Keratinocyte (primary cell): ENCODE data around the gene RBM39. TPM values are rescaled to one million over a fixed set of nuclear protein-coding genes. Genes with fewer than 3 reads are reported as not detected.

Experiments used
- DNase-seq: peaks from one replicate; pipeline ENCODE4 v3.0.0-alpha.2; 2011; ENCODE audit warnings: low read depth, missing footprints, low spot score
- FAIRE-seq: peaks from 2 replicates; lab custom pipeline; 2011; peaks lifted over from hg19 to GRCh38; lab: Jason Lieb, UNC
- H2AFZ ChIP-seq: 2 replicates; pipeline ENCODE4 v1.6.0; 2012; ENCODE audit warnings: low read length, control low read depth, inconsistent platforms; ENCODE audit not compliant: control insufficient read depth
- H3K27ac ChIP-seq: 2 replicates; pipeline ENCODE4 v1.5.1; 2011; ENCODE audit warnings: low read length; ENCODE audit not compliant: control insufficient read depth, insufficient read depth
- H3K27me3 ChIP-seq: 3 replicates; pipeline ENCODE4 v1.6.0; 2011; ENCODE audit warnings: low read length; ENCODE audit not compliant: control insufficient read depth, insufficient read depth; ENCODE audit errors: extremely low read depth
- H3K36me3 ChIP-seq, 2 experiments: 2 replicates in 1 of 2; 3 replicates in 1 of 2; pipeline ENCODE4 v1.5.1; 2011; ENCODE audit warnings: low read length in 2 of 2, mild to moderate bottlenecking in 1 of 2; ENCODE audit not compliant: control insufficient read depth in 2 of 2, insufficient read depth in 2 of 2; ENCODE audit errors: extremely low read depth in 1 of 2
- H3K4me1 ChIP-seq: 3 replicates; pipeline ENCODE4 v1.5.1; 2011; ENCODE audit warnings: low read length; ENCODE audit not compliant: control insufficient read depth, insufficient read depth; ENCODE audit errors: extremely low read depth
- H3K4me2 ChIP-seq: 3 replicates; pipeline ENCODE4 v1.6.0; 2011; ENCODE audit warnings: low read depth, low read length; ENCODE audit not compliant: control insufficient read depth, insufficient read depth; ENCODE audit errors: extremely low read depth
- H3K4me3 ChIP-seq, 3 experiments: fragments of 200-600 bp in 1 of 3; sonication (generic) in 1 of 3; 2 replicates in 2 of 3; 3 replicates in 1 of 3; pipeline ENCODE4 v1.5.1; 2011 to 2016; ENCODE audit warnings: low read length in 3 of 3, mild to moderate bottlenecking in 3 of 3, control low read depth in 2 of 3, inconsistent platforms in 1 of 3, low read depth in 1 of 3, mixed read lengths in 1 of 3, mixed run types in 1 of 3, moderate library complexity in 1 of 3; ENCODE audit not compliant: control insufficient read depth in 2 of 3, insufficient read depth in 2 of 3; ENCODE audit errors: extremely low read depth in 1 of 3
- H3K79me2 ChIP-seq: 2 replicates; pipeline ENCODE4 v1.6.0; 2012; ENCODE audit warnings: low read length; ENCODE audit not compliant: control insufficient read depth, insufficient read depth
- H3K9ac ChIP-seq: 3 replicates; pipeline ENCODE4 v1.6.0; 2011; ENCODE audit warnings: low read length; ENCODE audit not compliant: control insufficient read depth, insufficient read depth; ENCODE audit errors: extremely low read depth
- H3K9me1 ChIP-seq: 3 replicates; pipeline ENCODE4 v1.6.0; 2011; ENCODE audit warnings: low read length; ENCODE audit not compliant: control insufficient read depth, insufficient read depth; ENCODE audit errors: extremely low read depth
- H3K9me3 ChIP-seq: 2 replicates; pipeline ENCODE4 v1.5.1; 2012; ENCODE audit warnings: low read depth, low read length; ENCODE audit not compliant: control insufficient read depth
- H4K20me1 ChIP-seq: 3 replicates; pipeline ENCODE4 v1.6.0; 2011; ENCODE audit warnings: low read length; ENCODE audit not compliant: control insufficient read depth, insufficient read depth; ENCODE audit errors: extremely low read depth
- EZH2 ChIP-seq: IDR thresholded peaks from one replicate; pipeline ENCODE4 v1.6.1; 2012; ENCODE audit warnings: inconsistent platforms, mild to moderate bottlenecking, low read length, moderate library complexity
- dilution Hi-C: fragments of 300-500 bp; cut with MboI; formaldehyde crosslinking; loops from one replicate; pipeline ENCODE4 v1.7.0; 2020; ENCODE audit warnings: low sequenced_read_pairs; ENCODE audit not compliant: extremely low pct_ligation_motif_present
- polyA plus RNA-seq, 5 experiments: library from polyadenylated mRNA; depleted of rRNA in 3 of 5; stranded (reverse) in 3 of 5; stranded (forward) in 1 of 5; unstranded in 1 of 5; fragments of >200 nt; gene quantifications; 1 replicate in 1 of 5; 2 replicates in 3 of 5; 3 replicates in 1 of 5; pipeline versions ENCODE4 v1.2.1 to v1.2.3, GENCODE V29; 2011 to 2012; ENCODE audit warnings: missing spikeins in 2 of 5, low read depth in 1 of 5, low replicate concordance in 1 of 5
- TF ChIP-seq, protein P1 (sequence below), 3 experiments: IDR thresholded peaks in 1 of 3; conservative IDR thresholded peaks in 1 of 3; optimal IDR thresholded peaks in 1 of 3; 2 replicates in 2 of 3; 3 replicates in 1 of 3; pipeline versions ENCODE3 to v1.5.1; 2011; ENCODE audit warnings: low read length in 3 of 3, mild to moderate bottlenecking in 3 of 3, moderate library complexity in 2 of 3, control low read depth in 1 of 3, inconsistent platforms in 1 of 3; ENCODE audit not compliant: insufficient read depth in 2 of 3; ENCODE audit errors: extremely low read depth in 1 of 3

RBM39 gene
- polyA plus RNA-seq, 1 donor (not counting 4 experiments of a cell fraction or from before 2014, with no cell fraction given), result 146 TPM

GRCh38 chr20:35768731-35769664, 26.9 kb upstream of the RBM39 start:
- Histone ChIP-seq H3K9ac (peak overlapping the region; percentile 16), H3K9me1 (no peaks in the 10 kb centered on the region), H3K36me3 (no peaks in the 10 kb centered on the region), H2AFZ (peak overlapping the region; percentile 60), H3K4me1 (peaks cover 31% of the 10 kb centered on the region), H3K4me3 (no peak overlapping the region), H3K79me2 (peaks cover 18% of the 10 kb centered on the region), H3K4me2 (peak overlapping the region; percentile 45), H3K27me3 (no peaks in the 10 kb centered on the region), H3K27ac (peak overlapping the region; percentile 75), H4K20me1 (no peaks in the 10 kb centered on the region), H3K9me3 (no peaks in the 10 kb centered on the region)
- peak; percentile 92 for DNase-seq
- no peak for TF ChIP-seq EZH2
- TF ChIP-seq, protein P1, sequence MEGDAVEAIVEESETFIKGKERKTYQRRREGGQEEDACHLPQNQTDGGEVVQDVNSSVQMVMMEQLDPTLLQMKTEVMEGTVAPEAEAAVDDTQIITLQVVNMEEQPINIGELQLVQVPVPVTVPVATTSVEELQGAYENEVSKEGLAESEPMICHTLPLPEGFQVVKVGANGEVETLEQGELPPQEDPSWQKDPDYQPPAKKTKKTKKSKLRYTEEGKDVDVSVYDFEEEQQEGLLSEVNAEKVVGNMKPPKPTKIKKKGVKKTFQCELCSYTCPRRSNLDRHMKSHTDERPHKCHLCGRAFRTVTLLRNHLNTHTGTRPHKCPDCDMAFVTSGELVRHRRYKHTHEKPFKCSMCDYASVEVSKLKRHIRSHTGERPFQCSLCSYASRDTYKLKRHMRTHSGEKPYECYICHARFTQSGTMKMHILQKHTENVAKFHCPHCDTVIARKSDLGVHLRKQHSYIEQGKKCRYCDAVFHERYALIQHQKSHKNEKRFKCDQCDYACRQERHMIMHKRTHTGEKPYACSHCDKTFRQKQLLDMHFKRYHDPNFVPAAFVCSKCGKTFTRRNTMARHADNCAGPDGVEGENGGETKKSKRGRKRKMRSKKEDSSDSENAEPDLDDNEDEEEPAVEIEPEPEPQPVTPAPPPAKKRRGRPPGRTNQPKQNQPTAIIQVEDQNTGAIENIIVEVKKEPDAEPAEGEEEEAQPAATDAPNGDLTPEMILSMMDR (optimal IDR thresholded peaks at IDR 0.05 in 1 of 3, IDR thresholded peaks at IDR 0.05 in 1 of 3, conservative IDR thresholded peaks at IDR 0.05 in 1 of 3; ENCODE audit: extremely low read depth in 1 of 3, insufficient read depth in 2 of 3, low read length in 3 of 3), result no peak
- peak; percentile 89 for FAIRE-seq
- dilution Hi-C loops, result no loop called here

- H3K4me2 ChIP-seq, result no peak overlapping the region
- peaks cover 7% of the 10 kb centered on the region for H3K79me2 ChIP-seq
- dilution Hi-C loops, result no loop called here
- peak overlapping the region; percentile 15 for H3K27ac ChIP-seq
- no peaks in the 10 kb centered on the region for H3K9me1 ChIP-seq
- FAIRE-seq, result no peak
- H3K9ac ChIP-seq, result peak overlapping the region; percentile 8
- H3K4me1 ChIP-seq, result peaks cover 21% of the 10 kb centered on the region
- no peak for DNase-seq
- H3K27me3 ChIP-seq, result no peaks in the 10 kb centered on the region
- H2AFZ ChIP-seq, result peak overlapping the region; percentile 87
- no peaks in the 10 kb centered on the region for H3K9me3 ChIP-seq
- H4K20me1 ChIP-seq, result no peaks in the 10 kb centered on the region
- TF ChIP-seq, protein P1 (optimal IDR thresholded peaks at IDR 0.05 in 1 of 3, IDR thresholded peaks at IDR 0.05 in 1 of 3, conservative IDR thresholded peaks at IDR 0.05 in 1 of 3; ENCODE audit: extremely low read depth in 1 of 3, insufficient read depth in 2 of 3, low read length in 3 of 3), result no peak
- no peak for TF ChIP-seq EZH2
- no peaks in the 10 kb centered on the region for H3K36me3 ChIP-seq
- no peak overlapping the region for H3K4me3 ChIP-seq
Observed at GRCh38 chr20:35767683-35768481, 25.8 kb upstream of the RBM39 start.
